ENCODE results near the gene CAMTA1.

CAMTA1 gene

GRCh38 chr1:6989212-6990159 is 204.2 kb downstream of the CAMTA1 start:
- no peak for DNase-seq

- no peak for DNase-seq
These were observed 206.0 kb downstream of the CAMTA1 start for GRCh38 chr1:6991266-6991665.

GRCh38 chr1:6995789-6996188 is 210.5 kb downstream of the CAMTA1 start:
- DNase-seq, result no peak

GRCh38 chr1:6996371-6996770 is 211.1 kb downstream of the CAMTA1 start:
- DNase-seq, result no peak

GRCh38 chr1:6996866-6997265 is 211.6 kb downstream of the CAMTA1 start:
- no peak for DNase-seq

- peak; percentile 63 for DNase-seq
These were observed 213.0 kb downstream of the CAMTA1 start for GRCh38 chr1:6998267-6998666.

- DNase-seq, result no peak
These were observed 214.6 kb downstream of the CAMTA1 start for GRCh38 chr1:6999826-7000225.

GRCh38 chr1:7000720-7001119 is 215.5 kb downstream of the CAMTA1 start:
- no peak for DNase-seq

GRCh38 chr1:7002728-7003127 is 217.5 kb downstream of the CAMTA1 start:
- DNase-seq, result no peak

GRCh38 chr1:7003676-7004075 is 218.4 kb downstream of the CAMTA1 start:
- no peak for DNase-seq

- no peak for DNase-seq
These were observed 218.9 kb downstream of the CAMTA1 start for GRCh38 chr1:7004181-7004580.

GRCh38 chr1:7005762-7006161 is 220.5 kb downstream of the CAMTA1 start:
- DNase-seq, result no peak

GRCh38 chr1:7006996-7007871 is 222.0 kb downstream of the CAMTA1 start:
- no peak for DNase-seq

GRCh38 chr1:7007902-7008301 is 222.6 kb downstream of the CAMTA1 start:
- DNase-seq, result no peak

GRCh38 chr1:7008331-7008730 is 223.1 kb downstream of the CAMTA1 start:
- DNase-seq, result no peak

- no peak for DNase-seq
These were observed 223.9 kb downstream of the CAMTA1 start for GRCh38 chr1:7008975-7009740.

- no peak for DNase-seq
These were observed 224.7 kb downstream of the CAMTA1 start for GRCh38 chr1:7009741-7010525.

GRCh38 chr1:7010534-7011200 is 225.4 kb downstream of the CAMTA1 start:
- no peak for DNase-seq

- DNase-seq, result no peak
These were observed 226.6 kb downstream of the CAMTA1 start for GRCh38 chr1:7011826-7012225.

GRCh38 chr1:7012461-7012924 is 227.2 kb downstream of the CAMTA1 start:
- no peak for DNase-seq

All from 8988T (cell line).